Sigmoid colon (tissue), 7 donors: ENCODE results near the gene BICRA. TPM values are rescaled to one million over a fixed set of nuclear protein-coding genes. Genes with fewer than 3 reads are reported as not detected.
A peak's percentile ranks its signal among the peaks of the same experiment; 100 is the strongest.
"Not testable (repeated sequence)": the region's sequence is repeated elsewhere in the genome, so short reads cannot be mapped to it uniquely, and the experiment has no call there.

Experiments
- DNase-seq: peaks from one replicate; pipeline ENCODE4 v3.0.0-alpha.2; 2019
- H3K27ac ChIP-seq, 4 donors: fragments of 200-600 bp; sonication (generic); one replicate each; pipeline ENCODE4 v1.5.1; 2016 to 2019; ENCODE audit warnings: mild to moderate bottlenecking in 1 of 4
- H3K27me3 ChIP-seq, 3 donors: fragments of 200-600 bp; sonication (generic); one replicate each; pipeline ENCODE4 v1.5.1; 2019; ENCODE audit warnings: mild to moderate bottlenecking in 1 of 3
- H3K36me3 ChIP-seq, 4 donors: fragments of 200-600 bp; sonication (generic); one replicate each; pipeline ENCODE4 v1.5.1; 2016 to 2019
- H3K4me1 ChIP-seq, 4 donors: fragments of 200-600 bp; sonication (generic); one replicate each; pipeline ENCODE4 v1.5.1; 2017 to 2019
- H3K4me3 ChIP-seq, 4 donors: fragments of 200-600 bp; sonication (generic); one replicate each; pipeline ENCODE4 v1.5.1; 2017 to 2019; ENCODE audit warnings: mild to moderate bottlenecking in 2 of 4, moderate library complexity in 1 of 4
- H3K9me3 ChIP-seq, 4 donors: fragments of 200-600 bp in 3 of 4; sonication (generic) in 3 of 4; one replicate each; pipeline versions ENCODE4 v1.5.1 to v1.6.1; 2013 to 2019
- CTCF ChIP-seq, 4 experiments: fragments of 450-650 bp in 3 of 4; fragments of 200-600 bp in 1 of 4; IDR thresholded peaks; one replicate each; pipeline ENCODE4 v1.5.1; 2016 to 2019; ENCODE audit warnings: antibody characterized with exemption in 4 of 4, mild to moderate bottlenecking in 3 of 4, moderate library complexity in 2 of 4
- EP300 ChIP-seq, 4 donors: sonication (generic); formaldehyde crosslinking; IDR thresholded peaks; one replicate each; pipeline ENCODE4 v1.6.1; 2017; ENCODE audit warnings: antibody characterized with exemption in 4 of 4
- POLR2A ChIP-seq, 2 donors: fragments of 450-650 bp; IDR thresholded peaks; one replicate each; pipeline ENCODE4 v1.6.1; 2016; ENCODE audit warnings: antibody characterized with exemption in 2 of 2, mild to moderate bottlenecking in 2 of 2, moderate library complexity in 2 of 2
- POLR2AphosphoS5 ChIP-seq, 4 donors: sonication (generic); formaldehyde crosslinking; IDR thresholded peaks; one replicate each; pipeline ENCODE4 v1.6.1; 2017; ENCODE audit warnings: antibody characterized with exemption in 4 of 4
- WGBS, 2 donors: extraction: QIAGEN DNeasy Blood & Tissue Kit; methylation state at CpG; one replicate each; pipeline ENCODE4 v1.1.7; 2013; 5-methylcytosine and 5-hydroxymethylcytosine counted together
- intact Hi-C: fragments of 100-400 bp; cut with DNase I; formaldehyde crosslinking; loops from one replicate; pipeline ENCODE4 v1.15.1; 2023
- polyA plus RNA-seq, 3 donors: library from polyadenylated mRNA; stranded (reverse); fragments of 200-250 nt; gene quantifications; one replicate each; pipeline ENCODE4 v1.2.3, GENCODE V29; 2013
- total RNA-seq, 4 donors: library from RNA; depleted of rRNA; stranded (reverse); fragments of >200 nt; gene quantifications; one replicate each; pipeline ENCODE4 v1.1.0, GENCODE V29; 2016
- donor health status: healthy with polysubstance abuse.
- donor health status: Bipolar disorder and iron deficiency.
- donor health status: healthy.

Gene BICRA
- total and polyA plus RNA-seq, 7 donors, result 1.8 to 21.6 (median 10.3) TPM

- peak overlapping the region; percentile 93 to 97 (median 96) for H3K27ac ChIP-seq
- H3K27me3 ChIP-seq, result no peaks in the 10 kb centered on the region
- H3K9me3 ChIP-seq, result no peaks in the 10 kb centered on the region
- intact Hi-C loops, result no loop called here
- peaks cover 0 to 27% (median 22%) of the 10 kb centered on the region in 4 donors for H3K4me1 ChIP-seq
- DNase-seq, result no peak
- peaks cover 0 to 58% (median 32%) of the 10 kb centered on the region in 4 donors for H3K36me3 ChIP-seq
- no peak for TF ChIP-seq CTCF (IDR thresholded peaks at IDR 0.05)
- TF ChIP-seq POLR2A (IDR thresholded peaks at IDR 0.05), result no peak
- TF ChIP-seq POLR2AphosphoS5 (IDR thresholded peaks at IDR 0.05), result no peak
- 91 to 92% methylated on average over 48 of the region's 48 CpGs for WGBS, 2 donors
- H3K4me3 ChIP-seq, result no peak overlapping the region
Observed at GRCh38 chr19:47740866-47741519, 132.1 kb downstream of the BICRA start.

- TF ChIP-seq POLR2AphosphoS5 (IDR thresholded peaks at IDR 0.05) (peak in 2 of 4 donors; percentile 3 to 10), EP300 (IDR thresholded peaks at IDR 0.05) (no peak)
- H3K4me1 ChIP-seq, result peaks cover 0 to 34% (median 29%) of the 10 kb centered on the region in 4 donors
- H3K27ac ChIP-seq, result peak overlapping the region; percentile 93 to 97 (median 96)
- DNase-seq, result no peak
- WGBS, 2 donors, result 69 to 78% methylated on average over 15 of the region's 15 CpGs
- intact Hi-C loops, result loop anchor here (1.0 kb wide), 1 partner anchor 10 kb away; no protein-coding TSS in a partner anchor
- no peaks in the 10 kb centered on the region for H3K27me3 ChIP-seq
- H3K4me3 ChIP-seq, result no peak overlapping the region
- no peaks in the 10 kb centered on the region for H3K9me3 ChIP-seq
- peaks cover 0 to 51% (median 27%) of the 10 kb centered on the region in 4 donors for H3K36me3 ChIP-seq
Observed at GRCh38 chr19:47741544-47742140, 132.7 kb downstream of the BICRA start.

- Histone ChIP-seq H3K36me3 (peaks cover 0 to 51% (median 25%) of the 10 kb centered on the region in 4 donors), H3K9me3 (no peaks in the 10 kb centered on the region), H3K4me1 (peaks cover 0 to 40% (median 33%) of the 10 kb centered on the region in 4 donors), H3K27ac (peak overlapping the region; percentile 93 to 97 (median 96)), H3K4me3 (peak overlapping the region in 3 of 4 donors; percentile 37 to 44 (median 41)), H3K27me3 (no peaks in the 10 kb centered on the region)
- no peak for DNase-seq
- TF ChIP-seq POLR2A (IDR thresholded peaks at IDR 0.05) (no peak), POLR2AphosphoS5 (IDR thresholded peaks at IDR 0.05) (no peak), EP300 (IDR thresholded peaks at IDR 0.05) (no peak), CTCF (IDR thresholded peaks at IDR 0.05) (no peak)
- intact Hi-C loops, result loop anchor here (1.0 kb wide), 3 partner anchors 11 to 29 kb away; partner anchors contain the start of gene EHD2
- 44 to 59% methylated on average over 13 of the region's 13 CpGs for WGBS, 2 donors
Observed at GRCh38 chr19:47742634-47743033, 133.7 kb downstream of the BICRA start.

GRCh38 chr19:47745010-47745901 lies 136.3 kb downstream of the BICRA start, which contains the start of gene NOP53:
Gene NOP53 (plus strand): TSS chr19:47745546. CDS start chr19:47745560, 14 bp downstream.
- Histone ChIP-seq H3K4me3 (peak within 1 kb of the TSS; percentile 68 to 83 (median 78)), H3K4me1 (peaks cover 0 to 52% (median 38%) of the 10 kb centered on the region in 4 donors), H3K36me3 (peaks cover 15 to 50% (median 36%) of the 10 kb centered on the region in 4 donors), H3K27ac (peak within 1 kb of the TSS; percentile 93 to 97 (median 96)), H3K27me3 (no peaks in the 10 kb centered on the region), H3K9me3 (no peaks in the 10 kb centered on the region)
- intact Hi-C loops, result loop anchor here (2.0 kb wide), 1 partner anchor 34 kb away; the partner anchor contains the start of gene SELENOW
- WGBS, 2 donors, result 4 to 5% methylated on average over 53 of the region's 53 CpGs
- DNase-seq, result peak; percentile 99
- TF ChIP-seq POLR2A (IDR thresholded peaks at IDR 0.05) (peak; percentile 79 to 84), EP300 (IDR thresholded peaks at IDR 0.05) (peak in 1 of 4 donors; percentile 6), CTCF (IDR thresholded peaks at IDR 0.05) (no peak), POLR2AphosphoS5 (IDR thresholded peaks at IDR 0.05) (peak; percentile 88 to 97 (median 95))

GRCh38 chr19:47746129-47746528 lies 137.2 kb downstream of the BICRA start:
- intact Hi-C loops, H3K9me3 ChIP-seq, H3K27me3 ChIP-seq, DNase-seq: not testable (repeated sequence)
- Histone ChIP-seq H3K27ac (peak overlapping the region; percentile 93 to 97 (median 96)), H3K4me3 (peak overlapping the region; percentile 68 to 83 (median 78)), H3K4me1 (peaks cover 0 to 52% (median 38%) of the 10 kb centered on the region in 4 donors), H3K36me3 (peaks cover 24 to 50% (median 38%) of the 10 kb centered on the region in 4 donors)
- 74 to 79% methylated on average over 17 of the region's 17 CpGs for whole genome bisulfite sequencing, 2 donors
